IgD-negative memory B cell (primary cell): Measurements from ENCODE around the gene CCDC106. TPM values are rescaled to one million over a fixed set of nuclear protein-coding genes. Genes with fewer than 3 reads are reported as not detected.

ENCODE experiments used
- H3K27ac Mint-ChIP-seq, 3 donors: one replicate each; pipeline ENCODE4 v1.8.0; 2020 to 2022; ENCODE audit warnings: mild to moderate bottlenecking in 3 of 3, mixed read lengths in 3 of 3, moderate library complexity in 1 of 3
- H3K27me3 Mint-ChIP-seq: one replicate; pipeline ENCODE4 v1.8.0; 2021; ENCODE audit warnings: mixed read lengths
- H3K36me3 Mint-ChIP-seq: one replicate; pipeline ENCODE4 v1.8.0; 2020; ENCODE audit warnings: mild to moderate bottlenecking, mixed read lengths
- H3K4me1 Mint-ChIP-seq, 3 donors: one replicate each; pipeline ENCODE4 v1.8.0; 2020 to 2022; ENCODE audit warnings: mixed read lengths in 3 of 3, mild to moderate bottlenecking in 1 of 3
- H3K4me3 Mint-ChIP-seq, 4 donors: one replicate each; pipeline ENCODE4 v1.8.0; 2020 to 2022; ENCODE audit warnings: mild to moderate bottlenecking in 4 of 4, mixed read lengths in 4 of 4, moderate library complexity in 3 of 4
- H3K9me3 Mint-ChIP-seq, 3 donors: one replicate each; pipeline ENCODE4 v1.8.0; 2020 to 2021; ENCODE audit warnings: mixed read lengths in 3 of 3, mild to moderate bottlenecking in 1 of 3
- polyA plus RNA-seq: library from polyadenylated mRNA; unstranded; fragments of 300-500 nt; fragmentation: Illumina TruSeq; gene quantifications from one replicate; pipeline ENCODE4 v1.2.3, GENCODE V29; 2021

CCDC106 gene
- polyA plus RNA-seq, 1 donor from 2014 or later: 16.0 TPM

DNA sequence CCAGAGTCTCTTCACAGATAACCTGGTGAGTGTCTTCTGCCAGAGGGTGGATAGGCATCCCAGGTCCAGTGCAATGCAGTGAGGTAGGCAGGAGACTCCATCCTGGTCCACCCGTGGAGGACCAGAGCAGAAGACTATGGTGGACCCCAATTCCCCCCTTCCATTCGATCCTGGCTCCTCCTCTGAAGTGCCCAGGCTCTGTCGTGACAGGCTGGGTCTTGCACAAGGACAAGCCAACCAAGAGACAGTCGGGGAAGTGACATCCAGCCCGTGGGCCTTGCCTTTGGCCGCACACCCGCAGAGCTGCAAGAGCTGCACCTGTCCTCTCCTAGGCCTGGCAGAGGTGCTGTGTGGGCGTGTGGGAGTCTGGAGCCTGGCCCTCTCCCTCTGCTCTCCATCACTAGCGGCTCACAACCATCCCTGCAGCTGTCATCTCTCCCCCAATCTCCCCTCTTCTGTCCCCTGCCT, 26.8 kb upstream of the CCDC106 start:
- Mint-ChIP-seq H3K36me3 (peaks cover 2% of the 10 kb centered on the region), H3K4me1 (peaks cover 6 to 16% (median 6%) of the 10 kb centered on the region in 3 donors), H3K9me3 (no peaks in the 10 kb centered on the region), H3K27me3 (no peaks in the 10 kb centered on the region), H3K4me3 (peak overlapping the region in 1 of 4 donors; percentile 41), H3K27ac (no peak overlapping the region)

GRCh38 chr19:55621673-55622231, 26.3 kb upstream of the CCDC106 start:
- Mint-ChIP-seq H3K27ac (no peak overlapping the region), H3K9me3 (no peaks in the 10 kb centered on the region), H3K4me3 (no peak overlapping the region), H3K36me3 (peaks cover 2% of the 10 kb centered on the region), H3K27me3 (no peaks in the 10 kb centered on the region), H3K4me1 (peaks cover 6 to 16% (median 6%) of the 10 kb centered on the region in 3 donors)

DNA sequence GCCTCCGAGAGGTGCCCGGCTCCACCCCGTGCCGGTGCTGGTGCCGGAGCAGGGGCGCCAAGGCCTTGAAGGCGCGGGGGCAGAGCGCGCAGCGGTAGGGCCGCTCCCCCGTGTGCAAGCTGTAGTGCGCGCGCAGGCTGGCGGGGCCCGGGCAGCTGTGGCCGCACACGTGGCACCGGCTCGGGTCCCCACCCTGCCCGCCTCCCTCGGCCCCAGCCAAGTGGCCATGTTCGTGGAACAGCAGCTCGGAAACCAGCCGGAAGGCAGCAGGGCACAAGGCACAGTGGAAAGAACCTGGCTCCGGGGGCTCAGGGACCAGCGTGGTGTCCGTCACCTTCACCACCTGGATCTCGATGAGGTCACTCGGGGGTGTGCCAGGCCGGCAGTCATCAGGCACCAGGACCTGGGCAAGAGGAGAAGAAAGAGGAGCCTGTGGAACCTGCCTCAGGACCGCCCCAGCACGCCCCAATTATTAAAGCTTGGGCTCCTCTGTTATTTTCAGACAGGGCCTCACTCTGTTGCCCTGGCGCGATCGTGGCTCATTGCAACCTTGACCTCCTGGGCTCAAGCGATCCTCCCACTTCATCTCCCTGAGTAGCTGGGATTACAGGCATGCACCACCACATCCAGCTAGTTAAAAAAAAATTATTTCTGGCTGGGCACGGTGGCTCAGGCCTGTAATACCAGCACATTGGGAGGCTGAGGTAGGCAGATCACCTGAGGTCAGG, 25.6 kb upstream of the CCDC106 start:
- Mint-ChIP-seq H3K4me3 (peak overlapping the region in 1 of 4 donors; percentile 55), H3K9me3 (no peaks in the 10 kb centered on the region), H3K27ac (no peak overlapping the region), H3K4me1 (peaks cover 6 to 16% (median 6%) of the 10 kb centered on the region in 3 donors), H3K36me3 (peaks cover 2% of the 10 kb centered on the region), H3K27me3 (no peaks in the 10 kb centered on the region)

DNA sequence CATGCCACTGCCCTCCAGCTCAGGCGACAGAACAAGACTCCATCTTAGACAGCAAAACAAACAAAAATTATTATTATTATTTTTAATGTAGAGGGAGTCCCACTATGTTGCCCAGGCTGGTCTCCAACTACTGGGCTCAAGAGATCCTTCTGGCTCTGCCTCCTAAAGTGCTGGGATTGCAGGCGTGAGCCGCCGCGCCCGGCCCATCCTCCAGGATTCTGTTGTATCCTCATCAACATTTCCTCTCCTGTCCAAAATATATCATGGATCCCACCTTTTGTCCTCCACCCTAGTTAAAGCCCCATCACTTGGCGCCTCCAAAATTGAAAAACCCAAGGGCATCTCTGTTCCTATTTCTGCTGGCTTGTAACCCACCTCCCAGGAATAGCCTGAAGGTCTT, 24.9 kb upstream of the CCDC106 start:
- H3K4me1 Mint-ChIP-seq: peaks cover 6 to 16% (median 6%) of the 10 kb centered on the region in 3 donors
- no peaks in the 10 kb centered on the region for H3K27me3 Mint-ChIP-seq
- H3K27ac Mint-ChIP-seq: peak overlapping the region in 1 of 3 donors; percentile 97
- no peaks in the 10 kb centered on the region for H3K9me3 Mint-ChIP-seq
- H3K36me3 Mint-ChIP-seq: peaks cover 2% of the 10 kb centered on the region
- H3K4me3 Mint-ChIP-seq: peak overlapping the region in 1 of 4 donors; percentile 95

DNA sequence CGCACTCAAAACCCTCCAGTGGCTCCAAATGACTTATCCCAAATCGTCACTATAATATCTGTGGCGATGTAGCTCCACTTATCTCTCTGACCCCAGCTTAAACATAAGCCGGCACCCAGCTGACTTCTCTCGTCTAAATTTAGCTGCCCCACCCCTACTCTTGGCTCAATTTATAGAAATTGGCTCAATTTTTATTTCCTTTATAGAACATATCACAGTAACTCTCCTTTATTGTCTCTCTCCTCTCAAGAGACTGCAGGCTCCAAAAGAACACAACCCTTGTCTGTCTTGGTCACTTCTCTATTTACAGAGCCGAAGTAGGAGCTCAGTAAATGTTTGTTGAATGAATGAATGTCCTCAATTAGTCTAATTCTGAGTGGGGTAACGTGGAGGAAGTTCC, 24.5 kb upstream of the CCDC106 start:
- H3K9me3 Mint-ChIP-seq: no peaks in the 10 kb centered on the region
- peaks cover 2% of the 10 kb centered on the region for H3K36me3 Mint-ChIP-seq
- peak overlapping the region in 3 of 4 donors; percentile 85 to 99 (median 95) for H3K4me3 Mint-ChIP-seq
- peak overlapping the region in 2 of 3 donors; percentile 94 to 97 for H3K27ac Mint-ChIP-seq
- H3K4me1 Mint-ChIP-seq: peaks cover 6 to 16% (median 6%) of the 10 kb centered on the region in 3 donors
- no peaks in the 10 kb centered on the region for H3K27me3 Mint-ChIP-seq

DNA sequence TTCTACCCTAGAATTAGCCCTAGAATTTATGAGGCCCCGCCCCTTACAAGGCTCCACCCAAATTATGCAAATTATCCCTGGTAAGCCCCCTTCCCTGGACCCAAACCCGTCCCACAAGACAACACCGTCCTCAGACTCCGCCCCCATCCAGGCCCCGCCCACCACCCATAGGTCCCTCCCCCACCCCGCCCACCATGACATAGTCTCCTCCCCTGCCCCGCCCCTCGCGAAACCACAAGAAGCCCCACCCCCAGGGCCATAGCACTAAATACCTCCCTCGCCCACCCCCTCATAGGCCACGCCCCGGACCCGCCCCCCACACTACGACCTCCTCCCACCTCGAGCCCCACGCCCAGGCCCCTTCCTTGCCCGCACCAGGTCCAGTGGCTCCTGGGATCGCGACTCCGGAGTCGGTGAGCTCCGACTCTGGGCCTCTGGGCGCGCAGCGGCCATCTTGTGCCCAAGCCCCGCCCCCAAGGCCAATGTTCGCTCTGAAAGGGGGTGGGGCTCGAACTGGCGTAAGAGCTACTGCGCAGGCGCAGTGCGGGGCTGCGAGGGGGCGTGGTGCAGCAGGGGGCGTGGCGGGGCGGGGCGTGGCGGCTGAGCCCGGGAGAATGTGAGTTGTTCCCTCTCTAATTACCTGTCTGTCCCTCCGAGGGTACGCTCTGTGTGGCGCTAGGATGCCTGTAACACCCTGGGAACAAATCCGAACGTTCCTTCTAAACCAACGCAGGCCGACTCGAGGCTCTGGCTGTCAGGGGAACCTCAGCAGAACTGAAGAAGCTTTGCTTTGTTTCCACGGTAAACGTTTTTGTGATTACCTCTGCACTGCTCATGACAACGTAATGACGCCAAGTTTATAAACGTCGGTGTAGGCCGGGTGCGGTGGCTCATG, 23.7 kb upstream of the CCDC106 start, which contains the start of gene ZNF784:
Gene ZNF784 (minus strand): TSS at position 458 of the 895 bp plus-strand sequence. CDS start 5 bp downstream, at position 453.
- Mint-ChIP-seq H3K27ac (peak within 1 kb of the TSS; percentile 94 to 97 (median 97)), H3K4me3 (peak within 1 kb of the TSS; percentile 85 to 99 (median 96)), H3K27me3 (no peaks in the 10 kb centered on the region), H3K9me3 (no peaks in the 10 kb centered on the region), H3K4me1 (peaks cover 6 to 14% (median 6%) of the 10 kb centered on the region in 3 donors), H3K36me3 (peaks cover 2% of the 10 kb centered on the region)

DNA sequence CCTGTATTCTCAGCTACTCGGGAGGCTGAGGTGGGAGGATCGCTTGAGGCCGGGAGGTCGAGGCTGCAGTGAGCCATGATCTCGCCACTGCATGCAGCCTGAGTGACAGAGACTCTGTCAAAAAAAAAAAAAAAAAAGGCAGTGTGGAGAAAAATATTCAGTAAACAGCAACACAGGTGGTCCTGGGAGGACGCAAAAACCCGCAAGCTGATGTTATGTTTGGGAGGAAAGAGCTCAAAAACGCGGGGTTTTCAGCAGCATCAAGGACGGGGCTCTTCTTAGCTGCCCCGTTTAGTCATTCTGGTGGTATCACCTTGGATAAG, 23.0 kb upstream of the CCDC106 start:
- peaks cover 6 to 10% (median 6%) of the 10 kb centered on the region in 3 donors for H3K4me1 Mint-ChIP-seq
- peaks cover 2% of the 10 kb centered on the region for H3K36me3 Mint-ChIP-seq
- no peaks in the 10 kb centered on the region for H3K9me3 Mint-ChIP-seq
- peak overlapping the region; percentile 94 to 97 (median 97) for H3K27ac Mint-ChIP-seq
- H3K4me3 Mint-ChIP-seq: peak overlapping the region; percentile 85 to 99 (median 96)
- H3K27me3 Mint-ChIP-seq: no peaks in the 10 kb centered on the region

DNA sequence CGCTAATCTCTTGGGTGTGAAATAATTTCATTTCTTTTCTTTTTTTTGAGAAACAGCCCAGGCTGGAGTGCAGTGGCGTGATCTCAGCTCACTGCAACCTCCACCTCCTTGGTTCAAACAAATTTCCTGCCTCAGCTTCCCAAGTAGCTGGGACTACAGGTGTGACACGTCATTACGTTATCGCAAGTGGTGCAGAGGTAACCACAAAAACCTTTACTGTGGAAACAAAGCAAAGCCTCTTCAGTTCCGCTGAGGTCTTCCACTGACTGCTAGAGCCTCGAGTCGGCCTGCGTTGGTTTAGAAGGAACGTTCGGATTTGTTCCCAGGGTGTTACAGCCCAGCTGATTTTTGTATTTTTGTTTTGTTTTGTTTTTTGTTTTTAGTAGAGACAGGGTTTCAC, 21.7 kb upstream of the CCDC106 start:
- Mint-ChIP-seq H3K27ac (peak overlapping the region in 2 of 3 donors; percentile 43 to 72), H3K36me3 (peaks cover 2% of the 10 kb centered on the region), H3K4me3 (peak overlapping the region in 2 of 4 donors; percentile 22 to 25), H3K4me1 (peaks cover 2 to 11% (median 7%) of the 10 kb centered on the region in 3 donors), H3K27me3 (no peaks in the 10 kb centered on the region), H3K9me3 (no peaks in the 10 kb centered on the region)

GRCh38 chr19:55632463-55632834, 15.6 kb upstream of the CCDC106 start:
- Mint-ChIP-seq H3K27me3 (no peaks in the 10 kb centered on the region), H3K4me1 (peaks cover 16 to 38% (median 36%) of the 10 kb centered on the region in 3 donors), H3K36me3 (peaks cover 6% of the 10 kb centered on the region), H3K4me3 (peak overlapping the region in 3 of 4 donors; percentile 63 to 71 (median 67)), H3K27ac (peak overlapping the region; percentile 64 to 76 (median 70)), H3K9me3 (no peaks in the 10 kb centered on the region)

- H3K27ac Mint-ChIP-seq: peak overlapping the region in 2 of 3 donors; percentile 99
- peak overlapping the region; percentile 33 to 99 (median 98) for H3K4me3 Mint-ChIP-seq
- no peaks in the 10 kb centered on the region for H3K9me3 Mint-ChIP-seq
- H3K27me3 Mint-ChIP-seq: no peaks in the 10 kb centered on the region
- H3K4me1 Mint-ChIP-seq: peaks cover 21 to 45% (median 41%) of the 10 kb centered on the region in 3 donors
- peaks cover 6% of the 10 kb centered on the region for H3K36me3 Mint-ChIP-seq
These were observed 14.2 kb upstream of the CCDC106 start for GRCh38 chr19:55633861-55634260.

GRCh38 chr19:55635334-55635717, 12.7 kb upstream of the CCDC106 start:
- Mint-ChIP-seq H3K9me3 (peaks cover 0 to 2% (median 0%) of the 10 kb centered on the region in 3 donors), H3K27ac (peak overlapping the region; percentile 99 to 100 (median 99))

DNA sequence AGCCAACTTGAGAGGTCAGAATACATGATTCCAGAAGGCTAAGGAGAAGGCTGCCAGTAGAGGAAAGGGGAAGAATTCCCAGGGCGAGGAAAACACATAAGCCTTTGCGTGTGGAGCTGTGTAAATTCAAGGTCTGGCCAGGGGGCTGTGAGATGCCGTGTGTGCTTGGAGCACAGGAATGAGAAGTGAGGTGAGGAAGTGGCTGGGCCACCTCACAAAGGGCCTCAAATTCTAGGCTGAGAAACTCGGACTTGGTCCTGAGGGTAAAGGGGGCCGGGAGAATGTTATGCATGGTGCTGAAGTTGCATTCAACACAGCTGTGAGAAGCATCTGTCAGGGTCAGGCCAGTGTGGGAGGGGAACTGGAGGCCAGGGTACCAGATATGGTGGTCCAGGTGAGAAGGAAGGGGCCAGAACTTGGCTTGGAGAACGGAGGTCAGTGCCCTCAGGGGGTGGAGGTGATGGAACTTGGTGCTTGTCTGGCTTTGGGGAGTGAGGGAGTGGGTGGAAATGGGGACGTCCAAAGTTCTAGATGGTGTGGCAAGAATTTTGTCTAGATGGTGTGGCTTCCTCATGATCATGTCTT, 12.1 kb upstream of the CCDC106 start:
- Mint-ChIP-seq H3K9me3 (peaks cover 0 to 2% (median 0%) of the 10 kb centered on the region in 3 donors), H3K36me3 (peaks cover 8% of the 10 kb centered on the region), H3K27me3 (no peaks in the 10 kb centered on the region), H3K4me3 (peak overlapping the region; percentile 96 to 99 (median 98)), H3K4me1 (peaks cover 21 to 57% (median 53%) of the 10 kb centered on the region in 3 donors), H3K27ac (peak overlapping the region; percentile 99 to 100 (median 99))

More at GRCh38 chr19:55635334-55635717, 12.7 kb upstream of the CCDC106 start:
- Mint-ChIP-seq H3K36me3 (peaks cover 8% of the 10 kb centered on the region), H3K4me1 (peaks cover 21 to 54% (median 51%) of the 10 kb centered on the region in 3 donors), H3K27me3 (no peaks in the 10 kb centered on the region), H3K4me3 (peak overlapping the region; percentile 96 to 99 (median 98))

DNA sequence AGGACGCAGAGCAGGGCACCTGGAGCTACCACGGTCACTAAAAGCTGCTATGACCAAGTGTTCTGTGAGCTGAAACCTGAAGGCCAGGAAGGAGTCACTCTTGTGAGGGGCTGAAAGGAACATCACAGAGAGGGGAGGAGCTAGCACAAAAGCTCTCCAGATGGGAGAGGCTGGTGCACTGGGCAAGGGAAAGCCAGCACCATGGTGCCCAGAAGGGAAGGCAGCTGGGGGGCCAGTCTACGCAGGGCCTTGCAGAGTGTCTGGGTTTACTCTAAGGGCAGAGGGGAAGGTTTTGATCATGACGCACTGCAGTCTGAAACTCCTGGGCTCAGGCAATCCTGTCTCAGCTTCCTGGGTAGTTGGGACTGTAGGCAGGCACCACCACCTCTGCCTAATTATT, 11.3 kb upstream of the CCDC106 start:
- no peaks in the 10 kb centered on the region for H3K27me3 Mint-ChIP-seq
- peak overlapping the region; percentile 59 to 99 (median 99) for H3K27ac Mint-ChIP-seq

GRCh38 chr19:55637534-55637933, 10.5 kb upstream of the CCDC106 start:
- peaks cover 20 to 48% (median 47%) of the 10 kb centered on the region in 3 donors for H3K4me1 Mint-ChIP-seq
- H3K36me3 Mint-ChIP-seq: peaks cover 8% of the 10 kb centered on the region
- no peaks in the 10 kb centered on the region for H3K27me3 Mint-ChIP-seq
- H3K4me3 Mint-ChIP-seq: peak overlapping the region; percentile 12 to 96 (median 70)
- H3K27ac Mint-ChIP-seq: peak overlapping the region in 2 of 3 donors; percentile 73 to 99
- peaks cover 0 to 2% (median 0%) of the 10 kb centered on the region in 3 donors for H3K9me3 Mint-ChIP-seq

More for the DNA sequence above, 11.3 kb upstream of the CCDC106 start:
- Mint-ChIP-seq H3K9me3 (peaks cover 0 to 2% (median 0%) of the 10 kb centered on the region in 3 donors), H3K36me3 (peaks cover 8% of the 10 kb centered on the region), H3K4me3 (peak overlapping the region; percentile 96 to 99 (median 98)), H3K4me1 (peaks cover 21 to 54% (median 51%) of the 10 kb centered on the region in 3 donors)
